Aorta (tissue), 5 donors: Measurements from ENCODE around the gene RHOB. TPM values are rescaled to one million over a fixed set of nuclear protein-coding genes. Genes with fewer than 3 reads are reported as not detected.

Experiments used
- ATAC-seq: fragments of 200-7000 bp; cut with Tn5 transposase; one replicate; pipeline ENCODE4 v1.9.1; 2022; ENCODE audit warnings: moderate library complexity; ENCODE audit not compliant: low FRiP score
- DNase-seq, 2 donors: peaks; one replicate each; pipeline ENCODE4 v3.0.0-alpha.2; 2020
- H3K27ac ChIP-seq, 2 donors: one replicate each; pipeline ENCODE4 v1.5.1; 2013; ENCODE audit warnings: low read length in 2 of 2, mild to moderate bottlenecking in 2 of 2, moderate library complexity in 2 of 2, control low read depth in 1 of 2, inconsistent platforms in 1 of 2, low read depth in 1 of 2
- H3K27me3 ChIP-seq, 2 donors: one replicate each; pipeline ENCODE4 v1.6.1; 2013; ENCODE audit warnings: control low read depth in 1 of 2, low read length in 1 of 2, mild to moderate bottlenecking in 1 of 2, moderate library complexity in 1 of 2; ENCODE audit not compliant: insufficient read depth in 2 of 2, control insufficient read depth in 1 of 2
- H3K36me3 ChIP-seq, 2 donors: one replicate each; pipeline ENCODE4 v1.6.1; 2013; ENCODE audit warnings: control low read depth in 1 of 2, low read length in 1 of 2, mild to moderate bottlenecking in 1 of 2; ENCODE audit not compliant: insufficient read depth in 2 of 2, control insufficient read depth in 1 of 2
- H3K4me1 ChIP-seq, 2 donors: one replicate each; pipeline ENCODE4 v1.6.1; 2013; ENCODE audit warnings: low read length in 2 of 2, control low read depth in 1 of 2, mild to moderate bottlenecking in 1 of 2, moderate library complexity in 1 of 2; ENCODE audit not compliant: insufficient read depth in 2 of 2, control insufficient read depth in 1 of 2
- H3K4me3 ChIP-seq, 2 donors: one replicate each; pipeline ENCODE4 v1.5.1; 2013; ENCODE audit warnings: low read length in 2 of 2, control low read depth in 1 of 2, mild to moderate bottlenecking in 1 of 2
- H3K9me3 ChIP-seq: one replicate; pipeline ENCODE4 v1.6.1; 2013; ENCODE audit warnings: mild to moderate bottlenecking, low read length; ENCODE audit not compliant: control insufficient read depth
- WGBS, 2 donors: extraction: QIAGEN DNeasy Blood & Tissue Kit; methylation state at CpG; one replicate each; pipeline ENCODE4 v1.1.7; 2013; 5-methylcytosine and 5-hydroxymethylcytosine counted together
- intact Hi-C, 2 donors: fragments of 100-400 bp; cut with DNase I; formaldehyde crosslinking; loops; one replicate each; pipeline versions ENCODE4 v1.14.2 to v1.15.0; 2022
- polyA plus RNA-seq, 2 donors: library from polyadenylated mRNA; stranded (reverse); fragments of 200-250 nt; gene quantifications; one replicate each; pipeline ENCODE4 v1.2.3, GENCODE V29; 2013
- total RNA-seq, 2 donors: library from RNA; stranded (reverse); fragmentation: NEBNext Ultra II Directional; extraction: Animal tissue kit (Norgen Biotek cat#: 25700); gene quantifications; one replicate each; pipeline ENCODE4 v1.2.1, GENCODE V29; 2021
- donor health status: healthy with polysubstance abuse.
- donor health status: Bipolar disorder and iron deficiency.
- donor health status: DM: no; HTN: no; CAD: no.
- donor health status: DM: no; HTN: no; CAD: no.
- donor health status: DM: yes; HTN: yes; CAD: no.

RHOB gene
- total and polyA plus RNA-seq, 4 donors: 150 to 1,049 (median 426) TPM

DNA sequence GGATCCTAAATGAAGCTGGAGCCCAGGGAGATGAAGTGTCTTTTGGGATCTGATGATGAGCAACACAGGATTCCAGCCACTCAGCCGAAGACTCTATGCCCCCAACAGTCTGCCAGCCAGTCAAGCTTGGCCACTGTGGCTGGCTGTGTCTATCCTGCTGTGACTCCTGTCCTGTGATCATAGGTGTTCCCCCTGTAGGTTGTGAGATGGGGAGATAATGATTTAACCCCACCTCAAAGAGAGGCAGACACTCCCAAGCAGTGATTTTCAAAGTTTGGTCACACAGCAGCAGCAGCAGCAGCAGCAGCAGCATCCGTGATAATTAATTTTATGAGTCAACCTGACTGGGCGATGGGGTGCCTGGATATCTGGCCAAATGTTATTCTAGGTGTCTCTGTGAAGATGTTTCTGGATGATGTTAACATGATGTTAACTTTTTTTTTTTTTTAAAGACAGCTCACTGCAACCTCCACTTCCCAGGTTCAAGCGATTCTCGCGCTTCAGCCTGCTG is 21.4 kb upstream of the RHOB start:
- peak in 1 of 2 donors; percentile 38 for DNase-seq
- H3K4me1 ChIP-seq: no peaks in the 10 kb centered on the region

DNA sequence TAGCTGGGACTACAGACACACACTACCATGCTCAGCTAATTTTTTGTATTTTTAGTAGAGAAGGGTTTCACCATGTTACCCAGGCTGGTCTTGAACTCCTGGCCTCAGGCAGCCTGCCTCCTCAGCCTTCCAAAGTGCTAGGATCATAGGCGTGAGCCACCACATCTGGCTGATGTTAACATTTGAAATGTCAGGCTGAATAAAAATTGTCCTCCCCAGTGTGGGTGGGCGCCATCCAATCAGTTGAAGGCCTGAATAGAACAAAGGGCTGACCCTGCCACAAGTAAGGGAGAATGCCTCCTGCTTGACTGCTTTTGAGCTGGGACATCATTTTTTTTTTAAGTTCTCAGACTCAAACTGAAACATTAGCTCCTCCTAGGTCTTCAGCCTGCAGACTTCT is 21.0 kb upstream of the RHOB start:
- ATAC-seq (no peak), DNase-seq (peak in 1 of 2 donors; percentile 32)
- Histone ChIP-seq H3K9me3 (no peaks in the 10 kb centered on the region), H3K4me3 (no peak overlapping the region), H3K27ac (no peak overlapping the region), H3K36me3 (no peaks in the 10 kb centered on the region), H3K4me1 (no peaks in the 10 kb centered on the region), H3K27me3 (no peaks in the 10 kb centered on the region)
- intact Hi-C loops: no loop called here
- WGBS, 2 donors: 95% methylated on average over 2 of the region's 2 CpGs

More for the DNA sequence above, 21.4 kb upstream of the RHOB start:
- no peak overlapping the region for H3K4me3 ChIP-seq
- intact Hi-C loops: no loop called here
- no peaks in the 10 kb centered on the region for H3K27me3 ChIP-seq
- no peak for ATAC-seq
- no peaks in the 10 kb centered on the region for H3K9me3 ChIP-seq
- H3K36me3 ChIP-seq: no peaks in the 10 kb centered on the region
- 93 to 94% methylated on average over 6 of the region's 6 CpGs for WGBS, 2 donors
- no peak overlapping the region for H3K27ac ChIP-seq

DNA sequence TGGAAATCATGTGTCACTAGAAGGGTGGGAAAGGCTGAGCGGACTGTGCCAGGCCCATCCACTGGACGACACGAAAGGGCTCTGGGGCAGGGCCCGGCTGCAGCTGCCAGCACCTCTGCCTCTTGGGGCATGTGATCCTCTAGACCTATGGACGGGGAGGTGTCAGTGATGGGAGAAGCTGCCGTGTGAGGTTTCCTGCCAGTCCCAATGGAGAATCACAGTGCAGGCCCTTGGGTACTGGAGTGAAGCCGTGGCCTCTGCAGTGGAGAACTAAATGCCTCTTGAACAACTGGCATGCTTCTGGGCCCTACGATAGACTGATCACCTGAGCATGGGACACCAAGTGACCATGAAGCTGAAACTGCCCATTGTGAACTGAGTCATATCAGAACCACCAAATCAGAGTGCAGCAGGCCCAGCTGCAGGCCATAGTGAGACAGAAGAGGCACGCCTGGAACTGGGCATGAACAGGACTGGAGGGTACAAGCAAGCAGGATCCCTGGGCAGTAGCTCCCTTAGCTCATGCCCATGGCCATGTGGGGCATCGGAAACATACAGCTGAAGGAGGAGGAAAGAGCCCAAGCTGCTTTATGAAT is 18.8 kb upstream of the RHOB start:
- intact Hi-C loops: no loop called here
- Histone ChIP-seq H3K27me3 (no peaks in the 10 kb centered on the region), H3K9me3 (no peaks in the 10 kb centered on the region), H3K36me3 (no peaks in the 10 kb centered on the region), H3K27ac (no peak overlapping the region), H3K4me3 (no peak overlapping the region), H3K4me1 (no peaks in the 10 kb centered on the region)
- 94% methylated on average over 10 of the region's 10 CpGs for WGBS, 2 donors
- DNase-seq (peak in 1 of 2 donors; percentile 42), ATAC-seq (no peak)

DNA sequence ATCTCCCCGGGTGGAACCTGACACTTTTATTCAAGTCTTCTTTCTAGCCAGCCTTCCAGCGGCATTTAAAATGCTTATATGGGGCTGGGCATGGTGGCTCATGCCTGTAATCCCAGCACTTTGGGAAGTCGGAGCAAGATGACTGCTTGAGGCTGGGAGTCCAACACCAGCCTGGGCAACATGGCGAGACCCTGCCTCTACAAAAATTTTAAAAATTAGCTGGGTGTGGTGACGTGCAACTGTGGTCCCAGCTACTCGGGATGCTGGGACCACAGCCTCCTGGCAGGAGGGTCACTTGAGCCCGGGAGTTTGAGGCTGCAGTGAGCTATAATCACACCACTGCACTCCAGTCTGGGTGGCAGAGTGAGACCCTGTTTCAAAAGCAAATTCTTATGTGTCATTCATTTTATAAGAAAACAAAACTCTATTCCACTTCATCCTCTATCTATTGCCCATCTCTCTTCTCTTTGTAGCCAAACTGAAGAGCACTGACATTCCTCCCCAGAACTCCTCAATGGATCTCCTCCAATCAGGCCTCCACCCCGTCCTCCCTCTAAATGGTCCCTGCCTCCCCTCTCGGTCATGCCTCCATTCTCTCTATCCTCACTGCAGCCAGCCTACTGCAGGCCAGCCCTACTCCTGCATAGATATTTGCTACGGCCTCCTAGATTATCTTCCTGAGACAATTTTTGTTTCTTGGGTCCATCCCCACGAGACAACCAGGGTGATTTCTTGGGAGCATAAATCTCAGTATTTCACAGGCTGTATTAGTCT is 18.0 kb upstream of the RHOB start:
- WGBS, 2 donors: 93 to 94% methylated on average over 11 of the region's 11 CpGs
- ATAC-seq (no peak), DNase-seq (peak in 1 of 2 donors; percentile 12)
- Histone ChIP-seq H3K27ac (no peak overlapping the region), H3K4me3 (no peak overlapping the region), H3K27me3 (no peaks in the 10 kb centered on the region), H3K9me3 (no peaks in the 10 kb centered on the region), H3K36me3 (no peaks in the 10 kb centered on the region), H3K4me1 (no peaks in the 10 kb centered on the region)
- intact Hi-C loops: no loop called here

DNA sequence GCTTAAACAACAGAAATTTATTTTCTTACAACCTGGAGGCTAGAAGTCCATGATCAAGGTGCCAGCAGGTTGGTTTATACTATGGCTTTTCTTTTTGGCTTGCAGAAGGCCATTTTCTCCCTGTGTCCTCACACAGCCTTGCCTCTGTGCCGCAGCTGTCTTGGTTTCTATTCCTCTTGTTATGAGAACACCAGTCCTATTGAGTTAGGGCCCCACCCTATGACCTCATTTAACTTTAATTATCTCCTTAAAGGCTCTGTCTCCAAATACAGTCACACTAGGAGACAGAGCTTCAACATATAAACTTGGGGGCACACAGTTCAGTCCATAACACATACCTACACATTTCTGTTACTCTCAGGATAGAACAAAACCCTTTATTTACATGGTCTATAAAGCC is 17.3 kb upstream of the RHOB start:
- H3K36me3 ChIP-seq: no peaks in the 10 kb centered on the region
- peak in 1 of 2 donors; percentile 64 for DNase-seq
- ATAC-seq: peak; percentile 44
- no peaks in the 10 kb centered on the region for H3K4me1 ChIP-seq
- H3K27me3 ChIP-seq: no peaks in the 10 kb centered on the region
- H3K4me3 ChIP-seq: no peak overlapping the region
- H3K27ac ChIP-seq: no peak overlapping the region
- no peaks in the 10 kb centered on the region for H3K9me3 ChIP-seq
- intact Hi-C loops: no loop called here
- WGBS, 2 donors: 88 to 92% methylated on average over 1 of the region's 1 CpG

DNA sequence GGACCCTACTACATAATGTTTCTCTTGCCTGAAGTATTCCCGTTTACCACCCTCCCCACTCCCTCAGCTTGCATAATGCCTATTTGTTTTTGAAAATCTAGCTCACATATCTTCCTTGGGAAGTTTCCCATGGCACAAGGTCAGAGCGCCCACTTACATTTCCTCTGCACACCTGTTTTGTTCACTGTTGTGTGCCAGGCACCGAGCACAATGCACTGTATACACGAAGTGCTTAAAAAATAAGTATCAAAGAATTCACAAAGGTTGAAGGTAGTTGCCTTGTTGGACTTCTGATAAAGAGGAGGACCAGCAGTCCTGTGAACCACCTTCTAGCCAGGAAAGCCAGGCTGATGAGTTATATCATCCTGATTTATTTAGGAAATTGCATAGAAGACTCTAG is 16.8 kb upstream of the RHOB start:
- intact Hi-C loops: no loop called here
- no peaks in the 10 kb centered on the region for H3K27me3 ChIP-seq
- H3K4me1 ChIP-seq: no peaks in the 10 kb centered on the region
- ATAC-seq (no peak), DNase-seq (no peak)
- 93% methylated on average over 4 of the region's 4 CpGs for WGBS, 2 donors
- no peaks in the 10 kb centered on the region for H3K36me3 ChIP-seq
- H3K27ac ChIP-seq: no peak overlapping the region
- H3K4me3 ChIP-seq: no peak overlapping the region
- H3K9me3 ChIP-seq: no peaks in the 10 kb centered on the region

DNA sequence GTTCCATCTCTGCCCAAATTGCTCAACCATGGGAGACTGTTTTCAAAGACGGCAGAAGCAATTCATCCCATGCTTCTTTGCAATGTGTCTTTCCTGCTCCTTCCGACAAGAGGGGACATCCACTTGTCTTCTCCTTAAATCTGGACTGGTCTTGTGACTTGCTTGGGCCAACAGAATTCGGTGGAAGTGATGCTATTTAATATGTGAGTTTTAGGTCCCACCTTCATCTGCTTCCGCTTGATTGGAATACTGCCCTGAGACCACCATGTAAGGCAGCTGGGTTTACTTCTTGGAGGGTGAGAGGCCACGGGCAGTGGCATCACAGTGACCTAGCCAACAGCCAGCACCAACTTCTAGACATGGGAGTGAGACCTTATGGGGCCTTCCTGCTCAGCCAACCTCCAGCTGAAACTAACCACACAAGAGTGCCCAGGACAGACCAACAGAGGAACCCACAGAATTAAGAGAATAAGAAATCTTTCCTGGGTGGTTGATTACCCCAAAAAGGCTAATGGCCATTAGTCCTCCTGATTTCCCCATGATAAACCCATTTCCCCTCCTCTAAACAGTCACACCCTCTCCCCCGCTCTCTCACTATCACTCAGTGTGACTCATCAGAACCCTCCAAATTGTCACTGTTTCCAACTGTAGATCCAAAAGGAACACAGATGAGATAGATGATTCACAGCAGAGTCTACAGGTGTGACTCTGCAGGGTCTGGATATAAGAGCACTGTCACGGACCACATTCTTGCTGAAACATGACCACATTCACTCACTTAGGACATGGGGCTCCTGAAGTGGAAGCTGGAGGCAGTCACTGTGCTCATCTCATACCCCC is 16.2 kb upstream of the RHOB start:
- Histone ChIP-seq H3K9me3 (no peaks in the 10 kb centered on the region), H3K36me3 (no peaks in the 10 kb centered on the region), H3K4me3 (no peak overlapping the region), H3K27me3 (no peaks in the 10 kb centered on the region), H3K27ac (no peak overlapping the region), H3K4me1 (no peaks in the 10 kb centered on the region)
- WGBS, 2 donors: 95% methylated on average over 7 of the region's 7 CpGs
- no peak for ATAC-seq
- DNase-seq: peak in 1 of 2 donors; percentile 20
- intact Hi-C loops: no loop called here

DNA sequence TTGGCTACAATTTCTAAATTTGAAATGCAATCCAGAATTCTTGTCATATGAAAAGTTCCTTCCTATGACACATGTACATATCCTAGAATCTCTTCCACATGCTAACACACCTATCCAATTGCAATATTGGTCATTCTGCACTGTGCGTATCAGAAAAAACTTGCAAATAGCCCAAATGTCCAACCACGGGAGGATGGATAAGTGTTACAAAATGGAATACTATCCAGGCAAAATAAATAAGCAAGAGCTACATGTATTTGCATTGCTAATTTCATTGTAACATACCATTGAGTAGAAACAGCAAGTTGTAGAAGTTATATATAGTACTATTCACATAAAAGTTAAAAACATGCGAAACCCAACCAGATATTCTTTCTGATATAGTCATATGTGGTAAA is 15.6 kb upstream of the RHOB start:
- Histone ChIP-seq H3K4me1 (no peaks in the 10 kb centered on the region), H3K36me3 (no peaks in the 10 kb centered on the region), H3K27me3 (no peaks in the 10 kb centered on the region), H3K4me3 (no peak overlapping the region), H3K9me3 (no peaks in the 10 kb centered on the region), H3K27ac (no peak overlapping the region)
- 92 to 96% methylated on average over 3 of the region's 3 CpGs for WGBS, 2 donors
- intact Hi-C loops: no loop called here
- DNase-seq (no peak), ATAC-seq (no peak)
